HFFc6 (cell line): ENCODE results near the gene IL17A. TPM values are rescaled to one million over a fixed set of nuclear protein-coding genes. Genes with fewer than 3 reads are reported as not detected.

Source experiments
- DNase-seq: peaks from one replicate; pipeline ENCODE4 v3.0.0-alpha.2; 2018
- H3K27ac Mint-ChIP-seq: 2 replicates; pipeline ENCODE4 v1.8.0; 2020; ENCODE audit warnings: mild to moderate bottlenecking, mixed read lengths
- H3K27me3 Mint-ChIP-seq: 2 replicates; pipeline ENCODE4 v1.8.0; 2021; ENCODE audit warnings: mild to moderate bottlenecking, moderate library complexity, mixed read lengths; ENCODE audit not compliant: insufficient read depth
- H3K36me3 Mint-ChIP-seq: 2 replicates; pipeline ENCODE4 v1.8.0; 2021; ENCODE audit warnings: low read depth, mixed read lengths
- H3K4me1 Mint-ChIP-seq: 2 replicates; pipeline ENCODE4 v1.8.0; 2020; ENCODE audit warnings: low read depth, mixed read lengths
- H3K4me3 Mint-ChIP-seq: 2 replicates; pipeline ENCODE4 v1.8.0; 2020; ENCODE audit warnings: mild to moderate bottlenecking, moderate library complexity, mixed read lengths
- H3K9me3 Mint-ChIP-seq: 2 replicates; pipeline ENCODE4 v1.8.0; 2020; ENCODE audit warnings: mild to moderate bottlenecking, mixed read lengths
- CTCF ChIP-seq: fragments of 200-600 bp; sonication (generic); IDR thresholded peaks from 2 replicates; pipeline ENCODE4 v1.5.0; 2021; ENCODE audit warnings: antibody characterized with exemption, mild to moderate bottlenecking
- total RNA-seq, 6 experiments: library from RNA; stranded (reverse); fragmentation: NEBNext Ultra II Directional; extraction: Animal tissue kit (Norgen Biotek cat#: 25700); gene quantifications; 2 replicates in 1 of 6; 3 replicates in 5 of 6; pipeline ENCODE4 v1.2.3, GENCODE V29; 2021

Gene IL17A
- total RNA-seq, 6 experiments from 2014 or later = not detected

- Mint-ChIP-seq H3K9me3 (no peaks in the 10 kb centered on the region), H3K36me3 (no peaks in the 10 kb centered on the region), H3K27me3 (peaks cover 10% of the 10 kb centered on the region), H3K4me3 (no peak overlapping the region), H3K27ac (no peak overlapping the region), H3K4me1 (no peaks in the 10 kb centered on the region)
- no peak for TF ChIP-seq CTCF
- DNase-seq = no peak
These were observed 36.2 kb upstream of the IL17A start for GRCh38 chr6:52149949-52150348.

- no peak overlapping the region for H3K27ac Mint-ChIP-seq
- no peak overlapping the region for H3K4me3 Mint-ChIP-seq
- TF ChIP-seq CTCF = no peak
- H3K9me3 Mint-ChIP-seq = no peaks in the 10 kb centered on the region
- H3K4me1 Mint-ChIP-seq = peaks cover 14% of the 10 kb centered on the region
- no peak for DNase-seq
- no peaks in the 10 kb centered on the region for H3K36me3 Mint-ChIP-seq
- H3K27me3 Mint-ChIP-seq = peaks cover 6% of the 10 kb centered on the region
These were observed 34.1 kb upstream of the IL17A start for GRCh38 chr6:52152070-52152423.

GRCh38 chr6:52152711-52153160 is 33.4 kb upstream of the IL17A start:
- no peak for DNase-seq
- peaks cover 6% of the 10 kb centered on the region for H3K27me3 Mint-ChIP-seq
- TF ChIP-seq CTCF = no peak
- H3K4me1 Mint-ChIP-seq = peaks cover 21% of the 10 kb centered on the region
- no peak overlapping the region for H3K27ac Mint-ChIP-seq
- H3K9me3 Mint-ChIP-seq = no peaks in the 10 kb centered on the region
- H3K36me3 Mint-ChIP-seq = no peaks in the 10 kb centered on the region
- H3K4me3 Mint-ChIP-seq = no peak overlapping the region

GRCh38 chr6:52154381-52154780 is 31.8 kb upstream of the IL17A start:
- Mint-ChIP-seq H3K4me1 (peaks cover 25% of the 10 kb centered on the region), H3K27me3 (peaks cover 2% of the 10 kb centered on the region), H3K4me3 (no peak overlapping the region), H3K27ac (no peak overlapping the region), H3K9me3 (no peaks in the 10 kb centered on the region), H3K36me3 (no peaks in the 10 kb centered on the region)
- TF ChIP-seq CTCF = no peak
- DNase-seq = no peak

GRCh38 chr6:52155791-52156576 is 30.2 kb upstream of the IL17A start:
- Mint-ChIP-seq H3K36me3 (no peaks in the 10 kb centered on the region), H3K4me1 (peaks cover 25% of the 10 kb centered on the region), H3K27ac (no peak overlapping the region), H3K27me3 (peaks cover under 1% of the 10 kb centered on the region), H3K4me3 (no peak overlapping the region), H3K9me3 (no peaks in the 10 kb centered on the region)
- no peak for TF ChIP-seq CTCF
- no peak for DNase-seq
